Right lobe of liver (tissue), 4 donors: ENCODE measurements around the gene TNFRSF12A.

ENCODE experiments used
- POLR2A ChIP-seq: fragments of 450-650 bp; IDR thresholded peaks from one replicate; pipeline ENCODE4 v1.6.1; 2017; ENCODE audit warnings: antibody characterized with exemption, mild to moderate bottlenecking
- TF ChIP-seq, protein P1 (sequence below), 4 donors: fragments of 200-600 bp in 3 of 4; fragments of 450-650 bp in 1 of 4; IDR thresholded peaks; one replicate each; pipeline versions ENCODE4 v1.5.1 to v1.8.0; 2016 to 2022; ENCODE audit warnings: antibody characterized with exemption in 4 of 4, mild to moderate bottlenecking in 2 of 4
- donor health status: DM: no; HTN: no; CAD: no.
- donor health status: DM: no; HTN: no; CAD: no.
- donor health status: DM: no; HTN: yes; CAD: no.

DNA sequence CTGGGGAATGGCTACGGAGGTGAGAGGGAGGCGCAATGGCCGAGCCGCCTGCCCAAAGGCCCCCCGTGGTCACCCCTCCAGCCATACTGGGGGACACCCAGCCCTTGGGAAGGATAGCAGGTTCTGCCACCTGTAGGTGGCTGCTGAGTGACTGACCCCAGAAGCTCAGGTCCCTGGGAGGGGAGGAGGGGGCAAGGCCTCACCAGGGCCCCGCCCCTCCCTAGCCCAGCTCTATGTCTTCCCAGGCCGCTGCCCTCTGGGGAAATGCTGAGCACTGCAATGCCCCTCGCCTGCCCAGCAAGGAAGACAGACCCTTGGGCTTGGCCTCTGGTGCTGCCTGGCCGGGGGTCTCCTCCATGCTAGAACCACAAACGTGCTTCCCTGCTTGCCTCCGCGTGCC is 18.9 kb upstream of the TNFRSF12A start:
- TF ChIP-seq, protein P1, sequence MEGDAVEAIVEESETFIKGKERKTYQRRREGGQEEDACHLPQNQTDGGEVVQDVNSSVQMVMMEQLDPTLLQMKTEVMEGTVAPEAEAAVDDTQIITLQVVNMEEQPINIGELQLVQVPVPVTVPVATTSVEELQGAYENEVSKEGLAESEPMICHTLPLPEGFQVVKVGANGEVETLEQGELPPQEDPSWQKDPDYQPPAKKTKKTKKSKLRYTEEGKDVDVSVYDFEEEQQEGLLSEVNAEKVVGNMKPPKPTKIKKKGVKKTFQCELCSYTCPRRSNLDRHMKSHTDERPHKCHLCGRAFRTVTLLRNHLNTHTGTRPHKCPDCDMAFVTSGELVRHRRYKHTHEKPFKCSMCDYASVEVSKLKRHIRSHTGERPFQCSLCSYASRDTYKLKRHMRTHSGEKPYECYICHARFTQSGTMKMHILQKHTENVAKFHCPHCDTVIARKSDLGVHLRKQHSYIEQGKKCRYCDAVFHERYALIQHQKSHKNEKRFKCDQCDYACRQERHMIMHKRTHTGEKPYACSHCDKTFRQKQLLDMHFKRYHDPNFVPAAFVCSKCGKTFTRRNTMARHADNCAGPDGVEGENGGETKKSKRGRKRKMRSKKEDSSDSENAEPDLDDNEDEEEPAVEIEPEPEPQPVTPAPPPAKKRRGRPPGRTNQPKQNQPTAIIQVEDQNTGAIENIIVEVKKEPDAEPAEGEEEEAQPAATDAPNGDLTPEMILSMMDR (IDR thresholded peaks at IDR 0.05), result no peak
- no peak for TF ChIP-seq POLR2A
